Stimulated activated CD4-positive, alpha-beta T cell treated with anti-CD3 and anti-CD28 coated beads, Interleukin-1b, Interleukin-23, amount 100 ng/mL, for 24 hours (primary cell): ENCODE results near the gene UBL4A.
A peak's percentile ranks its signal among the peaks of the same experiment; 100 is the strongest.

Source experiments
- DNase-seq, 4 experiments: peaks; one replicate each; pipeline ENCODE4 v3.0.0-alpha.2; 2020; ENCODE audit warnings: low read depth in 4 of 4, low spot score in 1 of 4

UBL4A gene

GRCh38 chrX:154464806-154465365 lies 21.5 kb downstream of the UBL4A start:
- DNase-seq = no peak

- no peak for DNase-seq
Observed at GRCh38 chrX:154463611-154464220, 22.7 kb downstream of the UBL4A start.

DNA sequence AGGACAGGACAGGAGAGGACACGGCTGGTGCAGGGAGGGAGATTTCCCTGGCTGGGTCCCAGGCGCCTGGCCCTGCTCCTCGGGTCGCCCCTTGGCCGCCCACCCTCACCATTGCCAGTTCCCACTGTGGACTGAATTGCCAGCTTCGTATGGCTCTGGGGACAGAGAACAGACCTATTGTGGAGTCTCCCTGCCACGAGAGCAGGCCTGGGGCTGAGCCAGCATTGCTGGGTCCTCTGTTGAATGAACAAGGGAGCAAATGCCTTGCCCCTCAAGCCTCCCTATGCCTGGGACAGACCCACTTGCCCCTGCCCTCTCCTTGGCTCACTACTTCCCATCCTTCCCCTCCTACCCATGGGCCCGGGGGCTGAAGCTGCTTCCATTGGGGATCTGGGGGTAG lies 24.0 kb downstream of the UBL4A start:
- DNase-seq = no peak

DNA sequence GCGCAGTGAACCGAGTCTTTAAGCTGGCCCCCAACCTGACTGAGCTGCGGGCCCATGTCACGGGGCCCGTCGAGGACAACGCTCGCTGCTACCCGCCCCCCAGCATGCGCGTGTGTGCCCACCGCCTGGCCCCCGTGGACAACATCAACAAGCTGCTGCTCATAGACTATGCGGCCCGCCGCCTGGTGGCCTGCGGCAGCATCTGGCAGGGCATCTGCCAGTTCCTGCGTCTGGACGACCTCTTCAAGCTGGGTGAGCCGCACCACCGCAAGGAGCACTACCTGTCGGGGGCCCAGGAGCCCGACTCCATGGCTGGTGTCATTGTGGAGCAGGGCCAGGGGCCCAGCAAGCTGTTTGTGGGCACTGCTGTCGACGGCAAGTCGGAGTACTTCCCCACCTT lies 26.1 kb downstream of the UBL4A start:
- no peak for DNase-seq

DNA sequence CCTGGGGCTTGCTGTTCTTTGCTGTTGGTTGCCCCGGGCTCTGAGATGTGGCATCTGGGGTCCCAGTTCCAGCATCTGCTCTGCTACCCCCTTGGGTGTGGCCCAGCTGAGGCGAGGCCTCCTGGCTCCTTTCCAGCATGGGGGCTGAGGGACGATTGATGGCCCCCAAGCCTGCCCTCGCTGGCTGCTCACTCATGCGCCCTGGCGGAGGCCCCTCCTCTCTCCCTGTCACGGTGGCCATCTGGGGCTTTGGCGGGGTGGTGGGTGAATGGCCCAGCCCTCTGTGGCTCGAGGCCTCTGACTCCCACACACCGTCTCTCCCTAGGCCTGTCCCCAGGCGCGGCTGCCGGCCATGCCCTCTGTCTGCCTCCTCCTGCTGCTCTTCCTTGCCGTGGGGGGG lies 26.6 kb downstream of the UBL4A start:
- no peak for DNase-seq

DNA sequence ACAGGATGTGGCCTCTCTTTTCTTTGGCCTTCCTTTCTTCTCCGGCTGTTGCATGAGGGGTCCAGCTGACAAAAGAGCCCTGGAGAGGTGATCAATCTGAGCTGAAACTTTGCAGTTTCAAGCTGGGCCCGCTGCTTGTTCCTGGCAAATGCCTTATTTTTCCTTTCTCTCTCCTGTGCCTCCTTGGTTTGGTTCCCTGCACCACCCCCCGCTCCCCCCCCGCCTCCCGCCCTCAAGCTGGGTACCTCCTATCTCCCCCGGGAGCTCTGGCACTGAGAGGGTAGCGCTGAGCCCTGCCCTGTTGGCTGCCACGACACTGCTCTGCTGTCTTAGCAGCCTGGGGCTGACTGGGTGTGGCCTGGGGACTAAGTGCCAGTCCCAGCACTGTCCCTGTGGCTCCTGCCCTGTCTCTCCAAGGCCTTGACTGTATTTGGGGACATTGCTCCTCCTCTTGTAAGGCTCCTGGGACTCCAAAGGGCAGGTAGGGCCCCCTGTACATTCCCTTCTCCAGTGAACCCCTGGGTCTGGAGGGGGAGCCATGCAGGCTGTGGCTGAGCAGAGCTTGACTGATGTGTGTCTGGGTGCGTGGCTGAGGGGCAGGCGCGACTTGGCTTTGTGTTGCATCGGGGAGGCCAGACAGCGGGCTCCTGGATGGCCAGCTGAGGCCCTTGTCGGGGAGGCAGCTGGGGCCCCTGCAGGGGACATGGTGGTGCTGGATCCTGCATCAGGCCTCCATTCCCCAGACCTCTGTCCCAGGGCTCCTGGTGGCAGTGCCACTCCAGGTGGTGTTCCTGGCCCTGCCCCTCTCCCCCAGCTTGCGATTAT lies 27.2 kb downstream of the UBL4A start:
- no peak for DNase-seq

DNA sequence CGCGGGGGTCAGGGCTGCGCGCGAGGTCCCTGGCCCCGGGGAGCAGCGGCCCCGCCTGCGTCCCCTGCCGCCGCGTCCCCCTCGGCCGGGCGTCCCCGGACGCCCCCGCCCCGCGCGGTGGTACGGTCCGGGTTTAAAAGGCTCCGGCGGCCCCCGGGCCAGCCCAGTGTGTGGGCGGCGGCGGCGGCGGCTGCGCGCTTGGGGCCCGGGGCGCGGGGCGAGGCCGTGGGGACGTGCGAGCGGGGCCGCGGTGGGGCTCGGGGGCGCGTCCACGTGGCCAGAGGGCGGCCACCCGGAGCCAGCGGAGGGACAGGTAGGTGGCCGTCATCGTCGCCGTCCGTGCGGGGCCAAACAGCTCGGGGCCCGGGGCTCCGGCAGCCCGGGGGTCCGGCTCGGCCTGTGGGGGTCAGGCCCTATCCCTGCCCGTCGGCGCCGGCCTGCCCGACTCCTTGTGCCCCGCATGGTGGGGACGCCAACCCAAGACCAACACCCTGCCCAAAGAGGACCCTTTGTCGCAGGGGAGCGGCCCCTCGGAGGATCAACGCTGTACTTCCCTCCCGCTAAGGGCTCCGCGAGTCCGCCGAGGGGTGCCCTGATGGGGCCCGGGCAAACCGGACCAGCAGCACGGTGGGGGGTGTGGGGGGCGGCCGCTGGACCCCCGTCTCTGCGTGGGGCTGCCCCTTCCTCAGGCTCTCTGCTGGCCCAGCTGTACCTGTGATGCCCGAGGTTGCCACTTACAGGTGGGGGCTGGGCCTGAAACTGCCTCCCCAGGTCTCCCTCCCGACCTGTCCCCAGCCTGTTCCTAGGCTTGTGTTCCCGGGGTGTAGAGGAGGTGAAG lies 28.1 kb downstream of the UBL4A start, which contains the start of gene PLXNA3:
PLXNA3 (plus strand) TSS at position 166 of the 838 bp plus-strand sequence. CDS start 1,903 bp downstream, outside the sequence.
- DNase-seq = peak in 2 of 4 experiments; percentile 40

GRCh38 chrX:154457491-154458115 lies 28.8 kb downstream of the UBL4A start:
- no peak for DNase-seq

- no peak for DNase-seq
Observed at GRCh38 chrX:154452823-154453222, 33.6 kb downstream of the UBL4A start.

DNA sequence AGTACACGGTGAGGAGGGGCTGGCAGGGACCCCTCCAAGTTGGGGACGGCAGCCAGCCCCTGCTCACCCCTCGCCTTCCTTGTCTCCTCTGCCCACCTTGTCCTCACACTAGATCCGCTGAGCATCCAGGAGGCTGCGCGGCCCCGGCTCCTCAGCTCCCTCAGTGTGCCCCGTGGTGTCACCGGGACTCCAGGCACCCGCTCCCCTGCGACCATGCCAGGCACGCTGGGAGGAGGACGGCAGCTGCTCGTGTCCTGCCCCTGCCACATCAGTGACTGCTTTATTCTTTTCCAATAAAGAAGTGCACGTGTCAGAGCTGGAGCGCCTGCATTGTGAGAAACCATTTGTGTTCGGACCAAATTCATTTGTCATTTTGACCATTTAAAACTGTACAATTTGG lies 36.1 kb downstream of the UBL4A start:
- DNase-seq = no peak

DNA sequence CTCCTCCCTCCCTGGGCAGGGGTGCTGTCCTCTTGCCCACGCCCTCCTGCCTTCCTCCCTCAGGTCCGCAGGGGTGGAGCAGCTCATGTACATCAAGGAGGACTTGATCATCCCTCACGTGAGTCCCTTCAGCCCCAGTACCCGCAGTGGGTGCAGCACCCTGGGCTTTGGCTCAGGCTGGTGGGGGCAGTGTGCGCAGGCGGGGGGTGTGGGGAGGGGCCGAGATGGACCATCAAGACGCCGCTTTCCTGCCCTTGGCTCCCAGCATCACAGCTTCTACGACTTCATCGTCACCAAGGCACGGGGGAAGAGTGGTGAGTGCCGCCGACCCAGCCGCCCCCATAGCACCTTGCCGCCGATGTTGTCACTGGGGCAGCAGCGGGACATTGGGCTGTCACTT lies 36.8 kb downstream of the UBL4A start:
- no peak for DNase-seq

- no peak for DNase-seq
Observed at GRCh38 chrX:154448484-154448883, 37.9 kb downstream of the UBL4A start.

- DNase-seq = no peak
Observed at GRCh38 chrX:154446430-154446829, 40.0 kb downstream of the UBL4A start.

GRCh38 chrX:154445776-154446175 lies 40.6 kb downstream of the UBL4A start:
- DNase-seq = no peak

GRCh38 chrX:154444755-154445246 lies 41.6 kb downstream of the UBL4A start:
- DNase-seq = no peak

GRCh38 chrX:154443992-154444754 lies 42.2 kb downstream of the UBL4A start, which contains the start of gene FAM50A:
TSS of gene FAM50A (plus strand) at chrX:154444141. CDS start at chrX:154444236, 95 bp downstream.
- DNase-seq = peak in 3 of 4 experiments; percentile 45 to 60 (median 53)

GRCh38 chrX:154443479-154443910 lies 42.9 kb downstream of the UBL4A start:
- DNase-seq = no peak

- no peak for DNase-seq
Observed at GRCh38 chrX:154441984-154442707, 44.3 kb downstream of the UBL4A start.

GRCh38 chrX:154441564-154441963 lies 44.9 kb downstream of the UBL4A start:
- DNase-seq = no peak
